ENCODE measurements around the gene AZI2.

Gene AZI2

GRCh38 chr3:28348265-28348628 is 377 bp downstream of the AZI2 start (continued):
- TF ChIP-seq KLF1 (tag by site-specific recombination; IDR thresholded peaks at IDR 0.05), result 0 out of 2 replicates have a peak, but pooled peaks have one; percentile 30

DNA sequence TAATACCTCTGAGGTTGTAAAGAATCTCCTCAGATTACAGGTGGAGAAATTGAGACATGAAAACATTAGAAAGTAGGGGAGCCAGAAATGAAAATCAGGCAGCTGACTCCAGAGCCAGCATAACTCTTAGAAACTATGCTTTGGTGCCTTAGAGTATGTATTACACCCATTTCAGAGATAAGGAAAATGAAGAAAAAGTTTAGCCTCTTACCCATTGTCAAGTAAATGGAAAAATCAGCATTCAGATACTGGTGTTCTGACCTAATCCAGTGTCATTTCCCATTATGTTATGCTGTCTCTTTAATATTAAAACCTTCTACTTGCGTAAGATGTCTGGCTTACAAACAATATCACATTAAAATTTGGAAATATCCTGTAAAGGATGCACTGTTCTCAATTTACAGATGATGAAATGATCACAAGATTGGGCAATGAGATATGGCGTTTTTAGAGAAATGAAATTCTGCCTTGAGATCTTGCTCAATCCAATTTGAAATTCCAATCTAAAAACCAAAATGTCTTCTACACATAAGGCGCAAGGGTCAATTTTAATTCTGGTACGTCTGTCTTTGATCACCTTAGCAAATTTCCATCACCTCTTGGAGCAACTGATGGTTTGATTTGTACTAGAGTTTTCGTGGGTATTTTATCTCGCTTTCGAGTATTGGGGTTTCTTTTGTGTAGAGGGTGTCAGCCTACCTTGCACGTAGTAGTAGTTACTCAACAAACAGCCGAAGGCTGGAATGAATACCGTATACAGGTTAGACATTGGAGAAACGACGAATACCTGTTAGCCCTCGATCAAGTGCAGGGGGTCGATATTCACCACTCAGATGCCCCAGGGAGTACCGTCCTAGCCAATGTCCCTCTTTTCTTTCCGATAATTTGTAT is 1.0 kb downstream of the AZI2 start:
- CTCF ChIA-PET, result no interaction called here
- Histone ChIP-seq H3K36me3 (ENCODE audit: control insufficient read depth in 2 of 2, insufficient read depth in 1 of 2, low read length in 2 of 2) (no peaks in the 10 kb centered on the region), H3K4me3 (ENCODE audit: low read depth, low read length) (peak overlapping the region; percentile 91), H3K4me1 (ENCODE audit: control insufficient read depth, insufficient read depth, low read length) (no peaks in the 10 kb centered on the region), H3K9me3 (ENCODE audit: control insufficient read depth, insufficient read depth, low read depth, low read length) (no peaks in the 10 kb centered on the region), H3K27ac (ENCODE audit: extremely low read depth, low read depth, low read length) (peak overlapping the region; percentile 89)
- POLR2A ChIA-PET, result interaction anchor here (0.6 kb wide), 1 partner anchor 672 kb away, joined by 3 read pairs; no protein-coding TSS in a partner anchor
- 0 out of 2 replicates have a peak, but pooled peaks have one; percentile 22 for TF ChIP-seq PRDM1 (tag by site-specific recombination; IDR thresholded peaks at IDR 0.05)
- peak; percentile 78; the same call in 1 of the 2 replicates for TF ChIP-seq ZNF664 (tag by site-specific recombination; IDR thresholded peaks at IDR 0.05)
- no peak for TF ChIP-seq ZSCAN23 (tag by site-specific recombination; IDR thresholded peaks at IDR 0.05)

DNA sequence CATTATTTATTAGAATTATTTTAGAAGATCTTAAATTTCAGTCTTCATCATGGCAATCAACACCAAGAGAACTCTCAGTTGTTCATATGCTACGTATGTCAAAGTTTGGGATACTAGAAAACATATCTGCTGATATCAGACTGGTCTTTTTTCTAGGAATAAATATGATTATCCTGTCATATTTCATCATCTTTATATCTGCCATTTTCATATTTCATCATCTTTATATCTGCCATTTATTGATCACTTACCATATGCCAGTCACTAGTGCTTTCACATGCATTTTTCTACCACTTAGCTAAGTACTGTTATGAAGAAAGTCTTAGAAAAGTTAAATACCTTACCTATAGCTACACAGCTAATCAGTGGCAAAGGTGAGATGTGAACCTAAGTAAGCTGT is 2.9 kb downstream of the AZI2 start:
- Histone ChIP-seq H3K4me1 (ENCODE audit: control insufficient read depth, insufficient read depth, low read length) (no peaks in the 10 kb centered on the region), H3K9me3 (ENCODE audit: control insufficient read depth, insufficient read depth, low read depth, low read length) (no peaks in the 10 kb centered on the region), H3K27ac (ENCODE audit: extremely low read depth, low read depth, low read length) (no peak overlapping the region), H3K4me3 (ENCODE audit: low read depth, low read length) (no peak overlapping the region), H3K36me3 (ENCODE audit: control insufficient read depth in 2 of 2, insufficient read depth in 1 of 2, low read length in 2 of 2) (no peaks in the 10 kb centered on the region)
- POLR2A ChIA-PET, result no interaction called here
- no peak for TF ChIP-seq IKZF3 (tag by site-specific recombination; IDR thresholded peaks at IDR 0.05)
- TF ChIP-seq, protein P1, sequence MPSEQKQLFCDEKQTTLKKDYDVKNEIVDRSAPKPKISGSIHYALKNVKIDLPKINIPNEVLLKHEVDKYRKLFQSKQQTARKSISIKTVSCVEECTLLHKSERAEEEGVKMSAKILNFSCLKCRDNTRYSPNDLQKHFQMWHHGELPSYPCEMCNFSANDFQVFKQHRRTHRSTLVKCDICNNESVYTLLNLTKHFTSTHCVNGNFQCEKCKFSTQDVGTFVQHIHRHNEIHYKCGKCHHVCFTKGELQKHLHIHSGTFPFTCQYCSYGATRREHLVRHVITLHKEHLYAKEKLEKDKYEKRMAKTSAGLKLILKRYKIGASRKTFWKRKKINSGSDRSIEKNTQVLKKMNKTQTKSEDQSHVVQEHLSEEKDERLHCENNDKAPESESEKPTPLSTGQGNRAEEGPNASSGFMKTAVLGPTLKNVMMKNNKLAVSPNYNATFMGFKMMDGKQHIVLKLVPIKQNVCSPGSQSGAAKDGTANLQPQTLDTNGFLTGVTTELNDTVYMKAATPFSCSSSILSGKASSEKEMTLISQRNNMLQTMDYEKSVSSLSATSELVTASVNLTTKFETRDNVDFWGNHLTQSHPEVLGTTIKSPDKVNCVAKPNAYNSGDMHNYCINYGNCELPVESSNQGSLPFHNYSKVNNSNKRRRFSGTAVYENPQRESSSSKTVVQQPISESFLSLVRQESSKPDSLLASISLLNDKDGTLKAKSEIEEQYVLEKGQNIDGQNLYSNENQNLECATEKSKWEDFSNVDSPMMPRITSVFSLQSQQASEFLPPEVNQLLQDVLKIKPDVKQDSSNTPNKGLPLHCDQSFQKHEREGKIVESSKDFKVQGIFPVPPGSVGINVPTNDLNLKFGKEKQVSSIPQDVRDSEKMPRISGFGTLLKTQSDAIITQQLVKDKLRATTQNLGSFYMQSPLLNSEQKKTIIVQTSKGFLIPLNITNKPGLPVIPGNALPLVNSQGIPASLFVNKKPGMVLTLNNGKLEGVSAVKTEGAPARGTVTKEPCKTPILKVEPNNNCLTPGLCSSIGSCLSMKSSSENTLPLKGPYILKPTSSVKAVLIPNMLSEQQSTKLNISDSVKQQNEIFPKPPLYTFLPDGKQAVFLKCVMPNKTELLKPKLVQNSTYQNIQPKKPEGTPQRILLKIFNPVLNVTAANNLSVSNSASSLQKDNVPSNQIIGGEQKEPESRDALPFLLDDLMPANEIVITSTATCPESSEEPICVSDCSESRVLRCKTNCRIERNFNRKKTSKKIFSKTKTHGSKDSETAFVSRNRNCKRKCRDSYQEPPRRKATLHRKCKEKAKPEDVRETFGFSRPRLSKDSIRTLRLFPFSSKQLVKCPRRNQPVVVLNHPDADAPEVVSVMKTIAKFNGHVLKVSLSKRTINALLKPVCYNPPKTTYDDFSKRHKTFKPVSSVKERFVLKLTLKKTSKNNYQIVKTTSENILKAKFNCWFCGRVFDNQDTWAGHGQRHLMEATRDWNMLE (tag by site-specific recombination; conservative IDR thresholded peaks at IDR 0.05; ENCODE audit: low read depth), result no peak
- TF ChIP-seq ZNF280D (tag by site-specific recombination; IDR thresholded peaks at IDR 0.05), result no peak
- TF ChIP-seq GLIS1 (tag by site-specific recombination; IDR thresholded peaks at IDR 0.05), result no peak
- no peak for TF ChIP-seq ZNF350 (tag by site-specific recombination; IDR thresholded peaks at IDR 0.05)
- no peak for TF ChIP-seq ZNF837 (tag by site-specific recombination; IDR thresholded peaks at IDR 0.05)
- no peak for TF ChIP-seq ZNF600 (tag by site-specific recombination; IDR thresholded peaks at IDR 0.05)
- CTCF ChIA-PET, result interaction anchor here (2.3 kb wide), 1 partner anchor 12 kb away, joined by 11 read pairs; no protein-coding TSS in a partner anchor
